NCI-H128 (cell line): ENCODE data around the gene CPN2.

Source experiments
- DNase-seq: peaks from one replicate; lab custom pipeline; 2025; ENCODE audit not compliant: unreplicated experiment; lab: John Stamatoyannopoulos, UW

CPN2 gene

DNA sequence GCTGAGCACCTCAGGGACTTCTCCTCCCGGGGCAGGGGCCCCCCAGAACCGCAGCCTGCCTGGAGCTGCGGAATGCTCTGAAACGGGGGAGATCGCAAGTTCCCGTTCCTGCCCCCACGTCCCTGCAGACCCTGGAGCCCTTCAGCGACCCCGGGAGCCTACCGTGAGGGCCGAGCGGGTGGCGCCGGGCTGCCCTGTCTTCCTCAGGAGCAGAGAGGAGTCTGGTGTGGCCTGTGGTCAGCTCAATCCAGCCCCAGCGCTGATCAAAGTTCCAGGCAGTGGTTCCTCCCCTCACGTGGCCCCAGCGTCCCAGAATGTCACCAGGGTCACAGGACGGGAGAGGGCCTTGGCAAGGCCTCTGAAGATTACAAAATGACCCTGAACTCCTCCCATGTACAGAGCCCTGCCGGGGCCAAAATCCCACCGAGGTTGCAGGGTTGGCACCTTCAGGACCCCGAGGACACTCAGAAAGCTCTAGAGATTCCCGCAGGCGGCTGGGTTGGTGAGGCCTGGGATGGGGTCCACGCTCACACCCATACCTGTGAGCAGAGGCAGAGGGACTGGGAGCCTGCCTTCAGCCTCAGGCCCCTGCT lies at the start of gene CPN2:
Gene CPN2 (minus strand): TSS at position 249 of the 593 bp plus-strand sequence. CDS start 8,626 bp downstream, outside the sequence.
- no peak for DNase-seq

GRCh38 chr3:194399874-194400411 lies 48.8 kb upstream of the CPN2 start:
- DNase-seq = no peak

GRCh38 chr3:194399166-194399565 lies 48.0 kb upstream of the CPN2 start, which contains the start of gene GP5:
Gene GP5 (minus strand): TSS chr3:194399266. CDS start chr3:194398282, 984 bp downstream.
- DNase-seq = no peak

GRCh38 chr3:194397757-194398312 lies 46.7 kb upstream of the CPN2 start:
- DNase-seq = no peak

- no peak for DNase-seq
Measured at GRCh38 chr3:194396859-194397756, 46.0 kb upstream of the CPN2 start.

DNA sequence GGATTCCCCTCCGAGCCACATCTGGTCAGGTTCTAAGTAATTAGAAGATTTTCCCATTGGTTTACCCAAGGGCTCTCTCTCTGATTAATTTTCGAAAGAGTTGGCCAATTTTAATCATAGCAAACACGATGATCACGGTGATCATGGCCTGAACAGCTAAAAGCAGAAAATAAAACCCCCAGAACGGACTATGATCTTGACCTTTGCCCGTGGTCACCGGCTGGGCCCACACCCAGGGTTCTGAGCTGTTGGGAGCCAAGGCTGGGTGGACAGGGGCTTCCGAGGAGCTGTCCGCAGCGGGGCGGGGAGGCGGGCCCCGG lies 45.4 kb upstream of the CPN2 start:
- DNase-seq = no peak

DNA sequence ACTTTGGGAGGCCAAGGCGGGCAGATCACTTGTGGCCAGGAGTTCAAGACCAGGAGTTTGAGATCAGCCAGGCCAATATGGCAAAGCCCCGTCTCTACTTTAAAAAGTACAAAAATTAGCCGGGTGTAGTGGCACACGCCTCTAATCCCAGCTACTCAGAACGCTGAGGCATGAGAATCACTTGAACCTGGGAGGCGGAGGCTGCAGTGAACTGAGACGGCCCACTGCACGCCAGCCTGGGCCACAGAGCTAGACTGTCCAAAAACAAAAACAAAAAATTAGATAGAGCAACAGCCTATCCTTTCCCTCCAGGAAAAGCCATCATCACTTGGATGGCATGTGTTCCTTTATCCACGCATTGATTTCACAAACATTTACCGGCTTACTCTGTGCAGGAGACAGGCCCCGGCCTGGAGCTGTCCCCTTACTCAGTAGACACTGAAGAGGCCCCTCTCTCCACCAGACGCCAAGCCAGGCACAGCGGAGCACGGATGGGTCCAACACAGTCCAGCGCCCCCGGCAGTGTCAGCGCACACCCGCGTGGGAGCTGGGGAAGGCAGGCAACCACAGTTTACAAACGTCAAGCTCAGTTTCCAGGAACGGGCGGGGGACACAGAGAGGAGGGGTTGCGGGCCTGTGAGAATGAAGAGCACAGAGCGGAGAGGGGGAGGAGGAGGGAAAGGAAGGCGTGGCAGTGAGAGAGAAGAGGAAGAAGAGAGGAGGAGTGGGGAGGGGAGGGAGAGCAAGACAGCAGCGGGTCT lies 44.8 kb upstream of the CPN2 start:
- DNase-seq = no peak

DNA sequence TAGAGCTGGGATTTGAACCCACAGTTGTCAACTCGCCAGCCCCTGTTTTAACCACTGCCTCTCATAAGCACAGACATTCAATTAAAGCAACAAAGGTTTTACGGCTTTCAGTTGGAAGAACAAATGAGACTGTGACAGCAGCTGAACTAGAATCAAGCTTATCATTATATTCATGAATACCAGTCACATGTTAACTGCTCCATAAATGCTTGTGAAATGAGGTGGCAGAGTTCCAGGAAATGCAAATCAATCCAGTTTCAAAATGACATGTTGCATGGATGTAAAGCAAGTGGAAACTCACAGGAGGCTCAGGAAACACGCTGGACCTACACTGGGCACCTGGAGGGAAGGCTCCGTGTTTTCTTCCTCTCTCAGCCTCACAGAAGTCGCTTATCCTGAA lies 44.1 kb upstream of the CPN2 start:
- DNase-seq = no peak

DNA sequence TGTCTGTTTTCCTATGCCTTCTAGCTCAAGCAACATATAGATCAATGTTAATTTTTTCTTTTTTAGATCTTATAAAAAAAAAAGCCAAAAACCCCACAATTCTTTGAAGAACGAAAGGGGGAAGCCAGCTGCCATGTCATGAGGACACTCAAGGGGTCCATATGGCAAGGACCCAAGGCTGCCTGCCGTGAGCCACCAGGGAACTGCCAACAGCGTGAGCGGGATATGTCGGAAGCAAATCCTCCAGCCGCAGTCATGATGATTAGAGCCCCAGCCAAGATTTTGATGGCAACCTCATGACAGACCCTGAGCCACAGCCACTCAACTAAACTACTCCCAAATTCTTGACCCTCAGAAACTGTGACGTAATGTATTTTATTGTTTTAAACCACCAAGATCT lies 41.4 kb upstream of the CPN2 start:
- no peak for DNase-seq

DNA sequence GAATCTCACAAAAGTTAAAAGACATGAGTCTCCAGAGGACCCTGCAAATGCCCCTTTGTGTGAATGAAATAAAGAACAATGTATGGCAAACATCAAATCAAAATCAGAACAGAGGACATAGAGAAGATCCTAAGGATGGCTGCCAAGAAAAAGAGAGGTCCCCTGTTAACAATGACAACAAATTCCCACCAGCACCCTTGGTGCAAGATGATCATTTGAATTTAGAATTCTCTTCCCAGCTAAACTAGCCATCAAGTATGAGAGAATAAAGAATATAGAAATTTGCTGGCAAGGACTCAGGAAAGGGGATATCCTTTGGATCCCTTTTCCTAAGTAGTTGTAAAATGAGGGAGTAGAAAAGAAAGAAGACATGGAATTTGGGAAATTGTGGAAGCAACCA lies 39.7 kb upstream of the CPN2 start:
- no peak for DNase-seq

GRCh38 chr3:194389269-194389668 lies 38.1 kb upstream of the CPN2 start:
- no peak for DNase-seq

DNA sequence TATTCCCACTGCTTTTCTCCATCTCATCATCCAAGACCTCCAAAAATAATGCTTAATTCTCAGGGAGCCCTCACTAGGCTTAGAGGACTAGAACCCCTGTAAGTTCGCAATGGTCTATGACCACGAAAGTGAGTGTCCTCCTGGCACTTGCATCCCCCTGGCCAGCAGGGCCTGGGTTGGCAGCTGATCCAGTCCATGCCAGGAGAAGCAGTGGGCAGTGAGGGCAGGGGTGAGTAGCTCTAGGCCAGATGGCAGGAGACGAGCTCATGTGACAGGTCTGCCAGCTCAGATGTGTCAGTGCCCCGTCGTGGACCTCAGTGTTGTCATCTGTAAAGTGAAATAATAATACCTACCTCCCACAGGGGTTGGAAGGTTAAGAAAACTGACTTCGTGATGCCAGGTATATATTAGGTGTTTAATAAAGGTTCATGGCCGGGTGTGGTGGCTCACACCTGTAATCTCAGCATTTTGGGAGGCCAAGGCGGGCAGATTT lies 36.8 kb upstream of the CPN2 start:
- DNase-seq = no peak

GRCh38 chr3:194387276-194387675 lies 36.1 kb upstream of the CPN2 start:
- no peak for DNase-seq

- no peak for DNase-seq
Measured at GRCh38 chr3:194386648-194387047, 35.5 kb upstream of the CPN2 start.

DNA sequence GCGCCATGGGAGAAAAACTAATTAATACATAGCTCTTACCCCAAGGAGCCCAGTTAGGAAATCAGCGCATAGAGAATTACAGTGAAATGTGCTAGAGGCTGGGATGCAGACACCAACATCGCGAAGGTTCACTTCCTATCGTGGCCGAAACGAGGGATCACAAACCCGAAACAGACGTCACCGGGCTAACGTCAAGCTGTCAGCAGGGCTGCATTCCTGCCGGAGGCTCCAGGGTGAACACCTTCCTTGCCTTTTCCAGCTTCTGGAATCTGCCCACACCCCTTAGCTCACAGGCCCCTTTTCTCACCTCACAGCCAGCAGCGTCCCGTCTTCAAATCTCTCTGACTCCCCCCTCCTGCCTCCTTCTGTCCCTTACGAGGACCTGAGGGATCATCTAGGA lies 34.9 kb upstream of the CPN2 start:
- no peak for DNase-seq

- no peak for DNase-seq
Measured at GRCh38 chr3:194384569-194385001, 33.5 kb upstream of the CPN2 start.

DNA sequence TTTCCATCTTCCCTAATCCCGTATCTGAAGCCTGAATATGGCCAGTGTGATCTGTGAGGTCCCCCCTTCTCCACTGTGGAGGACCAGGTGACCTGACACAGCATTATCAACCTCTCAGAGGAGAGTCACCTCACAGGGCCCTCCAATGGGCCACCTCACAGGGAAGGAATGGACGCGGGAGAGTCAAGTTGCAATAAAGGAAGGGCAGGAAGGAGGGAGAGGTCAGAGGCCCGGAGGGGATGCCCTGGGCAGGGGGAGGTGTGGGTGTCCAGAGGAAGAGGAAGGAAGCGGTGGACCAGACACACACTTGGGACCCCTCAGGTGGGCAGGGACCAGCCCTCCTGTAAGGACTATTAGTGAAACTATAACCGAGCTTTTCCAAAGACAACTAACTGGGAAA lies 33.0 kb upstream of the CPN2 start:
- no peak for DNase-seq

DNA sequence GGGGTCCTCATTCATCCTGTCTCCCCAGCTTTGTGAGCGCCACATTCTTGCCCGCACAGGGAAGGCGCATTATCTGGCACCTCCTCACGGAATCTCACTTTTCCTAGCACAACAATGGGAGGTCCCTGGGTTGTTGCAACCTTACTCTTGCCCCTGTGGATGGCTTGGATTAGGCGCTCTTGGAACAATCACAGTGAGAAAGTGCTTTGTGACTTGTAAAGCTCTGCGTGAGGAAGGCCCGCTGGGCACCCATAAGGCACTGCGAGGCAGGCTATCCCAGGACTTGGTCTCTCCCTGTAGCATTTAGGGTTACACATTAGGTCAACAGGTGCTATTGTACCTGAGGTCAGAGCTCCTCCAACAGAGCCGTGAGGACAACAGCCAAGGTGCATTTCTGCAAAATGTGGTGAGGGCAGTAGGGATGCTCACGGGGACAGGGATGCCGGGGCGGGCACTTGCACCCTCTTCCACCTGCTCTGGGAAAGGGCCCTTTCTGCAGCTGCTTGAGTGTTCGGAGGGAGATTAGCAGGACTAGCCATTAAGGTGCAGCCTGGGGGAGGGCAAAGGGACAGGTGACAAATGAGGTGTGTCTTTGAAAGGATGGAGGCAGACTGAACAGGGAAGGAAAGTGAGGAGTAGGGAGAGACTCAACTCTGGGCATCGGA lies 32.3 kb upstream of the CPN2 start:
- DNase-seq = no peak

DNA sequence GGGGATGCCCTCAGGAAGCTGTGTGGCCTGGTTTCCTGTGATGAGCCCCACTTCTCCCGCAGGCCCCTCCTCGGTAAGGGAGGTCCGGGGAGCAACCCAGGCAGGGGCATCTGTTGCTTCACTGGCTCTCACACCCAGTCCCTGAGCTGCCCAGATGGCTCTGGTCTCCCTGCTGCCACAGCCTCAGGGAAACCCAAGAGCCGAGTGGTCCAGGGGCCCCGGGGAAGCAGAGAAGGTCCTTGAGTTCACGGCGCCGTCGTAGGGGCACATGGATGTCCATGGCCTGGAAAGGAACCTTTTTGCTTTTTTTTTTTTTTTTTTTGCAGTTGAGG lies 31.7 kb upstream of the CPN2 start:
- no peak for DNase-seq

- DNase-seq = no peak
Measured at GRCh38 chr3:194382196-194382891, 31.2 kb upstream of the CPN2 start.
